Measurements from ENCODE around the gene SENP5. TPM values are rescaled to one million over a fixed set of nuclear protein-coding genes. Genes with fewer than 3 reads are reported as not detected.
A peak's percentile ranks its signal among the peaks of the same experiment; 100 is the strongest.
"Not testable (repeated sequence)": the region's sequence is repeated elsewhere in the genome, so short reads cannot be mapped to it uniquely, and the experiment has no call there.

Gene SENP5
- polyA plus RNA-seq, 4 donors: 16.3 to 20.9 (median 18.5) TPM

DNA sequence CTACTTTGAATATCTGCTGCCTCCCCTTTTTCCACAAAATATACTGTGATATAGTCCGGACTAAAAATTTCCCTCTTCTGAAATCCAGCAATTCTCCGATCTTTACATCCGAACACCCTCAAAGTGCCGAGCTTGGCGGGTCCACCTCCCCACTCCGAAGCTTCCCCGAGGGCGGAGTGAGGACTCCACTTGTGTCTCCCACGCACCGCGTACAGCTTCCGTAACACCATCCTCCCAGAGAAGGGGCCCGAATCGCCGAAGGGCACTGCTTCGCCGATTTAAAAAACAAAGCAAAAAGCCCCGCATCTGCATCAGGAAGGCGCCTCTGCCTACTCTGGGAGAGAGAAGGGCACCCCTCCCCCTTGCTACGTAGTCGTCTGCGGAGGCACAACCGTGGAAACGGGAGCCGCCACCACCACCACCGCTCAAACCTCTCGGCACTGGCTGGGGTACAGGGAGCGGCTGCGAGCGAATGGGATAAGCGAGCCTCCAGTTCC, 74.1 kb downstream of the SENP5 start:
- DNase-seq (ENCODE audit: low read depth in 4 of 4, low spot score in 3 of 4): peak in 2 of 4 donors; percentile 10 to 25

DNA sequence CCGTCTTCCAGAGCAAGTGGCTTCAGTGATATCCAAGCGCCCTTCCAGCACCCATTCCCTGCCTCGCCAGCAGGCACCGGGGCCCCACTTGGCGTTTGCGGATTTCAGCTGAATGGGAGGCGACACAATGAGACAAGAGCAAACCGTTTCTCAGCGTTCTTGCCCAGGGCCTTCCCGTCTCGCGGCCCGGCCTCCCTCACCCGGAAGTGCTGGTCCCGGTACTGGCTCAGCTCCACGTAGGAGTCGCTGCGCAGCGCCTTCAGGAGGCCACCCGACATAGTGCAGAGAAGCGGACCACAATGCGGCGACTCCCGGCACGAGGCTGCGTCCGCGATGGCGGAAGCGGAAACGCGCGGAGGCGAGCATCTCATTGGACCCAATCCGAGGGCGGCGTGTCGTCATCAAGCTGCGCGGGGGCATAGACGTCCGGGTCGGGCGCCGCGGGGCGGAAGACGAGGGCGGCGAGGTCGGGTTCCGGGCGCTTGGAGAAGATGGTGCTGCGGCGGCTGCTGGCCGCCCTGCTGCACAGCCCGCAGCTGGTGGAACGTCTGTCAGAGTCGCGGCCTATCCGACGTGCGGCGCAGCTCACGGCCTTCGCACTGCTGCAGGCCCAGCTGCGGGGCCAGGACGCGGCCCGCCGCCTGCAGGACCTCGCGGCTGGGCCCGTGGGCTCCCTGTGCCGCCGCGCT, 74.7 kb downstream of the SENP5 start, which contains the start of gene NCBP2:
Gene NCBP2 (minus strand): TSS at position 303 of the 689 bp plus-strand sequence. CDS start 25 bp downstream, at position 278.
- DNase-seq (ENCODE audit: low read depth in 4 of 4, low spot score in 3 of 4): peak; percentile 94 to 98 (median 96)

DNA sequence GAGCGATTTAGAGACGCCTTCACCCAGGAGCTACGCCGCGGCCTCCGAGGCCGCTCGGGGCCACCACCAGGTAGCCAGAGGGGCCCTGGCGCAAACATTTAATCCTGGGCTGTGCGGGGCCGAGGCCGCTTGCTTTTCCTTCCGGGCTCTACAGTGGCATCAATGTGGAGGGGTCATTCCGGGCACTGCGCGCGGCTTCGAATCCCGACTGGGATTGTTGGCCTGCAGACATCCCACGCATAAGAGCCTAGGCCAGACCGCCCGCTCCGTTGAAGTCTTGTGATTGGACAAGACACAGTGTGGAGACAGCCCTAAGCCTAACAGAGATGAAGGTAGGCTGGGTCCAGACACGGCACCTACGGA, 75.2 kb downstream of the SENP5 start:
- no peak for DNase-seq (ENCODE audit: low read depth in 4 of 4, low spot score in 3 of 4)

DNA sequence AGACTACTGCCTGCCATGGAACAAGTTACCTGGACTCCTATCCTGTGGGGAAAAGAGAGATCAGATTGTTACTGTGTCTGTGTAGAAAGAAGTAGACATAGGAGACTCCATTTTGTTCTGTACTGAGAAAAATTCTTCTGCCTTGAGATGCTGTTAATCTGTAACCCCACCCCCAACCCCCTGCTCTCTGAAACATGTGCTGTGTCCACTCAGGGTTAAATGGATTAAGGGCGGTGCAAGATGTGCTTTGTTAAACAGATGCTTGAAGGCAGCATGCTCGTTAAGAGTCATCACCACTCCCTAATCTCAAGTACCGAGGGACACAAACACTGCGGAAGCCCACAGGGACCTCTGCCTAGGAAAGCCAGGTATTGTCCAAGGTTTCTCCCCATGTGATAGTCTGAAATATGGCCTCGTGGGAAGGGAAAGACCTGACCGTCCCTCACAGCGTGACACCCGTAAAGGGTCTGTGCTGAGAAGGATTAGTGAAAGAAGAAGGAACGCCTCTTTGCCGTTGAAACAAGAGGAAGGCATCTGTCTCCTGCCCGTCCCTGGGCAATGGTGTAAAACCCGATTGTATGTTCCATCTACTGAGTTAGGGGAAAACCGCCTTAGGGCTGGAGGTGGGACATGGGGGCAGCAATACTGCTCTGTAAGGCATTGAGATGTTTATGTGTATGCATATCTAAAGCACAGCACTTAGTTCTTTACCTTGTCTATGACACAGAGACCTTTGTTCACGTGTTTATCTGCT, 76.5 kb downstream of the SENP5 start:
- not testable (repeated sequence) for DNase-seq (ENCODE audit: low read depth in 4 of 4, low spot score in 3 of 4)

DNA sequence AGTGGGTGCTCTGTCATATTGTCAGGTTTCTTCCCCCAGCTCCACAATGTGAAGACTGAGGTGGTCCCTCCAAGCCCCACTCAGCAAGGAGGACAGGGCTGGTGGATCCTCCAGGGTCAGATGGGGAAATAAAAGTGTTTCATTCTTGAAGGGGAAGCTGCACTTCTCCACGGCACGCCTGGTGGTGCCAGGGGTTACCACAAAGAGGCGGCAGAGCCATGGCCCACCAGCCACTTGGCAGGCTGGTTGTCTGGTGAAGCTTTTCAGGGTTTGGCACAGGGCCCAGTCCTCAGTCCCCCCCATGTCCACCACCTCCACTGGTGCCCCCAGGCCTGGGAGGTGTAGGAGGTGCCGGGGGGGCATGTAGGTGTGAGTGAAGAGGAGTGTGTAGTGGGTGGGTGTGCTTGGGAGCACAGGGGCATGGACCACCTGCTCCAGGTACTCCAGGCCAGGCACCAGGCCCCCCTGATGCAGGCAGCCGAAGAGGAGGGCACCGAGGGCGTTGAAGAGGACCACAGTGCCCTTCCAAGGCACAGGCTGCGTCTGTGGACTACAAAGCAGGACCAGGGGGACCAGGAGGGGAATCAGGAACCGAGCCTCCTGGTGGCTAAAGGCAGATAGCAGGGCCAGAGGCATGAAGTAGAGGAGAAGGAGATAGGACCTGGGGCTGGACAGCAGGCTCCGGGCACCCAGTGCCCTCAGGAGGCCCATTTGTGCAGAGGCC, 79.6 kb downstream of the SENP5 start:
- DNase-seq (ENCODE audit: low read depth in 4 of 4, low spot score in 3 of 4): no peak

DNA sequence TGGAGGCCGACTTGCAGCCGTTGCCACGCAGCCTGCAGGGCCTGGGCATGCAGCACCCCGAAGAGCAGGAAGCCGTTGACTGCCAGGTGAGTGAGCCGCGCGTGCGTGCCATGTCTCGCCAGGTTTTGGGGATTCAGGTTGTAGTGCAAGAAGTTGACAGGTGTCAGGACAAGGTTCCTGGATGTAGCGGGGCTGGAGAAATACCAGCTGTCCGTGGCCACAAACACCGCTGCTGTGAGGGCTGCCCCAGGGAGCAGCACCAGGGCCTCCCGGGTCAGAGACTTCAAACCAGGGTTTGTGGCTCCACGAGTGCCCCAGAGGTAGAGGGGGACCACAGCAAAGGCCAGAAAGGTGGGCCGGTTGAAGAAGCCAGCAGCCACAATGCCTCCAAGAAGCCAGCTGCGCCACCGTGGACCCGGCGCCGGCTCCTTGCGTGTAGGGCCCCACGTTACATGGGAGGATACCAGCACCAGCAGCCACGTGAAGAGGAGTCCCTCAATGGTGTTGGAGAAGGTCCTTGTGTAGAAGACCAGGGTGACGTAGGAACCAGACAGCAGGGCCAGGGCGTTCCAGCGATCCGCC, 80.2 kb downstream of the SENP5 start:
- DNase-seq (ENCODE audit: low read depth in 4 of 4, low spot score in 3 of 4): no peak

DNA sequence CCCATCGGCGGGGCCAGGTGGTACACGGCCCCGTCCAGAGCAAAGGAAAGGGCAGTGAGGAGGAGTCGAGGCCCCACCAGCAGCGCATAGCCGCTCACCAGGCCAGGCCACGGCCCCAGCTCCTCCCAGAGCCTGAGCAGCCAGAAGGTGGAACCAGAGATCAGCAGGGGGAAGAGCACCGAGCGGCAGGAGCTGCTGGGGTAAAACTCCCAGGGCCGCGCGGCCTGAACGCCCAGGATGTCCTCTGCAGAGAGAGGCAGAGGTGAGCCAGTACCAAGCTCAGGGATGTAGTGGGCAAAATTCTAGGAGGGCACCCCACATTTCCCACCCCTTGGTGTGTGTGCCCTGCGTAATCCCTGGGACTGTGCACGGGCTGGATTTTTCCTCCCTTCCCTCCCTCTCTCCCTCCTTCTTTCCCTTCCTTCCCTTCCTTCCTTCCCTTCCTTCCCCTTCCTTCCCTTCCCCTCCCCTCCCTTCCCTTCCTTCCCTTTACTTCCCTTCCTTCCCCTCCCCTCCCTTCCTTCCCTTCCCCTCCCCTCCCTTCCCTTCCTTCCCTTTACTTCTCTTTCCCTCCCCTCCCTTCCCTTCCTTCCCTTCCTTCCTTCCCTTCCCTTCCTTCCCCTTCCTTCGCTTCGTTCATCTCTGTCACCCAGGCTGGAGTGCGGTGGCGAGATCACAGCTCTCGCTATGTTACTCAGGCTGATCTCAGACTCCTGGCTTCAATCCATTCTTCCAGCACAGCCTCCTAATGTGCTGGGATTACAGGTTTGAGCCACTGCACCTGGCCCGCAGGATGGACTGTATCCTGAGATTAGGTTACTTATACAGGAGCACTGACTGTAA, 80.9 kb downstream of the SENP5 start:
- DNase-seq (ENCODE audit: low read depth in 4 of 4, low spot score in 3 of 4): no peak

DNA sequence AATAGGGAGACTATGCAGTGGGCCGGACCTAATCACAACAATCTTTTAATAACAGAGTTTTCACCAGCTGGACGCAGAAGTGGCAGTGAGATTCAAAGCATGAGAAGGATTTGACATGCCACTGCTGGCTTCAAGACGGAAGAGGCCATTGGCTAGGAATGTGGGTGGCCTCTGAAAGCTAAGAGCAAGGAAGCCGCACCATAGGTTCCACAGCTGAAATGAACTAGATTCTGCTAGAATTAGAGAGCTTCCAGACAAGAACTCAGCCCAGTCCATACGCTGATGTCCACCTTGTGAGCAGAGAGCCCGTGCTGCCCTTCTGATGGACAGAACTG, 81.5 kb downstream of the SENP5 start:
- peak in 1 of 4 donors; percentile 26 for DNase-seq (ENCODE audit: low read depth in 4 of 4, low spot score in 3 of 4)

DNA sequence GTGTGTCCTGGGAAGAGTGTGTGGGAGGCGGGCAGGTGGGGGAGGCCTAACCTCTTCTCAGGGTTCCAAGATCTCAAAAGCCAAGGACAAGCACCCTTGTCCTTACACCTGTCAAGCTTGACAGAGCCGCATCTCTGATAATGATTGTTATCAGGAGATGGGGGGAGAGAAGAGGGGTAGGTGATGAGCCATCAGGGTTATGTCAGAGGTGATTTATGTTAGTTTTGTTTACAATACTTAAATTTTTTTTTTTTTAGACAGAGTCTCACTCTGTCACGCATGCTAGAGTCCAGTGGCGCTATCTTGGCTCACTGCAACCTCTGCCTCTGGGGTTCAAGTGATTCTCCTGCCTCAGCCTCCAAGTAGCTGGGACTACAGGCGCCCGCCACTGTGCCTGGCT, 82.0 kb downstream of the SENP5 start:
- no peak for DNase-seq (ENCODE audit: low read depth in 4 of 4, low spot score in 3 of 4)

DNA sequence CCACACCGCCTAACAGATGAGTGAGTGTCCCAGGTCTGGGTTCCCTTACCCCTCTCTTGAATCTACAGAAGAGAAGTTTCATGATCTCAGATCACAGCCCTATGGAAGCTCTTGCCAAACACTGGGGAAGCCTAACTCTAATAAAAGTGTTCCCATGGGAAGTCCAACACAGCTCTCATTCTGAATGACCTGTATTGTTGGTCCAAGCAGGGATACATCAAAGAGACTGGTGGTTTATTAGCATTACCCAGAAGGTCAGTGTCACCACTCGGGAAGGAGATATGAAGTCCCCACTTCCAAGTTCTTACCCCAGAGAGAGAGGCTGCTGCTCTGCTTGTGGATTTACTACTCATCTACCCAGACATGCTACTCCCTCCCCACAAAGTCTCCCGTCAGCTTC, 83.7 kb downstream of the SENP5 start:
- DNase-seq (ENCODE audit: low read depth in 4 of 4, low spot score in 3 of 4): no peak

DNA sequence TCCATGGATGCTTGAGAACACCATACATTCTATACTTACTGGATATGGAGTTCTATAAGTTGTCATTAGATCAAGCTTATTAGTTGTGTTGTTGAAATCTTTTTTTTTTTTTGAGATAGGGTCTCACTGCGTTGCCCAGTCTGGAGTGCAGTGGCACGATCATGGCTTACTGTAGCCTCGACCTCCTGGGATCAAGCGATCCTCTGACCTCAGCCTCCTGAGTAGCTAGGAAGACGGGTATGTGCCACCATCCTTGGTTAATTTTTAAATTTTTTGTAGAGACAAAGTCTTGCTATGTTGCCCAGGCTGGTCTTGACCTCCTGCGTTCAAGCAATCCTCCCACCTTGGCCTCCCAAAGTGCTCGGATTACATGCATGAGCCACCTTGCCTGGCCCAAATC, 87.1 kb downstream of the SENP5 start:
- no peak for DNase-seq (ENCODE audit: low read depth in 4 of 4, low spot score in 3 of 4)

DNA sequence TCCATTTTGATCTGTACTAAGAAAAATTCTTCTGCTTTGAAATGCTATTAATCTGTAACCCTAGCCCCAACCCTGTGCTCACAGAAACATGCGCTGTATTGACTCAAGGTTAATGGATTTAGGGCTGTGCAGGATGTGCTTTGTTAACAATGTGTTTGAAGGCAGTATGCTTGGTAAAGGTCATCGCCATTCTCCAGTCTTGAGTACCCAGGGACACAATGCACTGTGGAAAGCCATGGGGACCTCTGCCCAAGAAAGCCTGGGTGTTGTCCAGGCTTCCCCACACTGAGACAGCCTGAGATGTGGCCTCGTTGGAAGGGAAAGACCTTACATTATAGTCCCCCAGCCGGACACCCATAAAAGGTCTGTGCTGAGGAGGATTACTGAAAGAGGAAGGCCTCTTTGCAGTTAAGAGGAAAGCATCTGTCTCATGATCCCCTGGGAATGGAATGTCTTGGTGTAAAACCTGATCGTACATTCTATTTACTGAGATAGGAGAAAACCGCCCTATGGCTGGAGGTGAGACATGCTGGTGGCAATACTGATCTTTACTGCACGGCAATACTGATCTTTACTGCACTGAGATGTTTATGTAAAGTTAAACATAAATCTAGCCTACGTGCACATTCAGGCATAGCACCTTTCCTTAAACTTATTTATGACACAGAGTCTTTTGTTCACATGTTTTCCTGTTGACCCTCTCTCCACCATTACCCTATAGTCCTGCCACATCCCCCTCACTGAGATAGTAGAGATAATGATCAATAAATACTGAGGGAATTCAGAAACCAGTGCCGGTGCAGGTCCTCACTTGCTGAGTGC, 94.6 kb downstream of the SENP5 start:
- DNase-seq (ENCODE audit: low read depth in 4 of 4, low spot score in 3 of 4): no peak

DNA sequence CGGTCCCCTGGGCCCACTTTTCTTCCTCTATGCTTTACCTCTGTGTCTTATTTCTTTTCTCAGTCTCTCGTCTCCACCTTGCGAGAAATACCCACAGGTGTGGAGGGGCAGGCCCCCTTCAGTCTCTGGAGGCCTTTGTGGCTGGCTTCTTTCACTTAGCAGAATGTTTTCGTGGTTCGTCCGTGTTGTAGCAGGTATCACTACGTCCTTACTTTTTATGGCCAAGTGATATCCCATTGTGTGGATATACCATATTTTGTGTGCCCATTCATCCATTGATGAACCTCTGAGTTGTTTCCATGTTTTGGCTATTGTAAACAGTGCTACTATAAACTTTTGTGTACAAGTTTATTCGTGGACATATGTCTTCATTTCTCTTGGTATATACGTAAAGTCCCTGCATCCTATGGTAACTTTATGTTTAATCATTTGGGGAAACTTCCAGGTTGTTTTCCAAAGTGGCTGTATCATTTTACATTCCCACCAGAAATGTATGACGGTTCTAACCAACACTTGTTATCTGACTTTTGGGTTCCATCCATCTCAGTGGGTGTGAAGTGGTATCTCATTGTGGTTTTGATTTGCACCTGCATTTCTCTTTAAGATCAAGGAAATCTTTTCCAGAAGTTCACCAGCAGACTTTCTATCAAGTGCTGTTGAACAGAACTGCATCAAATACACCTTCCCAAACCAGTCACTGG, 95.4 kb downstream of the SENP5 start:
- DNase-seq (ENCODE audit: low read depth in 4 of 4, low spot score in 3 of 4): no peak

DNA sequence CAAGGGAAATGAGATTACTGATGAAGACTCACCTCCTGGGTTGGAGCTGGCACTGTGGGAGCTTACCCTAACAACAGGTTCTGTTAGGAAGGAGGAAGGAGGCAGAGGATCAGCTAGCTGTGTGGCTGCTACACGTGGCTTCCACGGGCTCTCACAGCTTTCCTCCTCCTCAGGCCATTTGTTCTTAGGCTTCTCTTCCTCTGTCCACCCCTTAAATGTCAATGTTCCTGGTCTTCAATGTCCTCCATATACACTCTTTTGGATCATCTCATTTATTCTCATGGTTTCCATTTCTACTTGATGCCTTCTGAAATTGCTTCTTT, 95.9 kb downstream of the SENP5 start:
- DNase-seq (ENCODE audit: low read depth in 4 of 4, low spot score in 3 of 4): no peak

DNA sequence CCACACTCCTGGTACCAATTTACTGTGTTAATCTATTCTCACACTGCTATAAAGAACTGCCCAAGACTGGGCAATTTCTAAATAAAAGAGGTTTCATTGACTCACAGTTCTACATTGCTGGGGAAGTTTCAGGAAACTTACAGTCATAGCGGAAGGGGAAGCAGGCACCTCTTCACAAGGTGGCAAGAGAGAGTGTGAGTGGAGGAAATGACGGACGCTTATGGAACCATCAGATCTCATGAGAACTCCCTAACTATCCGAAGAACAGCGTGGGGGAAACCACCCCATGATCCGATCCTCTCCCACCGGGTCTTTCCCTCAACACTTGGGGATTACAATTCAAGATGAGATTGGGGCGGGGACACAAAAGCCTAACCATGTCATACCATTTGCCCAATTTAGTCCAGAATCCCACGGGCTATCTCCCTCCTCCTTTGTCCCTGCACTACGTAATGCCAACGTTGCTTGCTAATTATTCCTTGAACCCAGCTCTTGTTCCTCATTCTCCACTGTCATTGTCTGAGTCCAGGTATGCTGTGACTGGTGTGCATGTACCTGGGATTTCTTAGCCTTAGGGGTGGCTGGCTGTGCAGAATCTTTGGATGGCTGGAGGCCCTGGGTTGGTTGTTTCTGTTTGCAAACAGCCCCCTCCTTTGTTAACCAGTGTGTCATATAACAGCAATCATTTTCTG, 97.5 kb downstream of the SENP5 start:
- DNase-seq (ENCODE audit: low read depth in 4 of 4, low spot score in 3 of 4): no peak

DNA sequence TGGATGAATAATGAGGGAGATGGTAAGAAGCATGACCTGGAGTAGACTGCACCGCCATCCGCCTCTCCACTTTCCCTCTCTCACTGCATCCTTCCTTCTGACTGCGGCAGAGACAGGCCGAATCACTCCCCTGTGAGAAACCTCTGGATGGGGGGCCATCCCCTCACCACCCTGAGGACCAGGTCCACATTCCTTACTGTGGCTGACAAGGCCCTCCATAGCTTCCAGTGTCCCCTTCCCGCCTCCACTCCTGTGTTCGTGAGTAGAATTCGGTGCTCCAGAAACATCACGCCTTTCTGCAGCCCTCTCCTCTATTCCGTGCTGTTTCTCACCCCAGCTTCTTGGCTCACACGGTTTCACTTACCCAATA, 98.1 kb downstream of the SENP5 start:
- no peak for DNase-seq (ENCODE audit: low read depth in 4 of 4, low spot score in 3 of 4)

DNA sequence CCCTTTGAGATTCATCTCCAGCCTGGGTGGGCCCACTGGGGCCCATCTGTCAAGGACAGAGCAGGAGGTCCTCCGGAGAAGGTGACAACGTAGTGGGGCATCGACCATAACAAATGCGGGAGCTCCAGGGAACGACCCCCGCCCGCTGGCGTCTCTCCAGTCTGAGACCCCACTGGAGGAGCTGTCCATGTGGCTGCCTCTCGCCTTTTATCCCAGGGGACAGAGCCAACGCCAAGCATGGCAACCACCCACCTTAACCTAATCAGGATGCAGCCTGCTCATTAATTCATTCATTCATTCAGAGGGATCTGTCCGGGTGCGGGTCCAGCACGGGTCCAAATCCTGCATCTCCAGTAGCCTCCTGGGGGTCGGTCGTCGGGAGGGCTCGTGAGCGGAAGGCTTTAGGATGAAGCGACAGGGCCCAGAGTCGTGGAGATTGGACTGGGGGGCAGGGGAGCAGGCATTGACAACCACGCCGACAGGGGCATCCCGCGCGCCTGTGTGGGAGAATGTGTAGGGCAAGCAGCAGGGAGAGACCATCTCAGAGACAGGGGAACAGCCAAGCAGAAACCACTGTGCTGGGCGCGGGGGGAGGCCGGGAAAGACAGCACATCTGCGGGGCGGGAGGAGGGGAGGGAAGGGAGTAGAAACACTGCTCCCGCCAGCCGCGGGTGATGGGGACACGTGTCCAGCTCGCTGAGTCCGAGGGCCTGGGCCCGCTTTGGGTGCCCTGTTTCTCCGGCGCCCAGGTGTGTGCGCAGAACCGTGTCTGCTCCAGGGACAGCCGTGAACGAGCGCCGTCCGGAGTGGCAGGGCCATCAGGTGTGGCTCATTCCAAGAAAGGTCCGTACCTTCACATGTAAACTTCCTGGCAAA, 99.0 kb downstream of the SENP5 start:
- DNase-seq (ENCODE audit: low read depth in 4 of 4, low spot score in 3 of 4): no peak
